H9 (cell line): ENCODE measurements around the gene MARCHF9. TPM values are rescaled to one million over a fixed set of nuclear protein-coding genes. Genes with fewer than 3 reads are reported as not detected.

ENCODE experiments used
- DNase-seq: peaks from one replicate; pipeline ENCODE4 v3.0.0-alpha.2; 2017
- H2AFZ ChIP-seq: one replicate; pipeline ENCODE4 v1.6.1; 2013; ENCODE audit warnings: mild to moderate bottlenecking, low read length, control low read depth, moderate library complexity
- H2AK5ac ChIP-seq: 2 replicates; pipeline ENCODE4 v1.6.1; 2013; ENCODE audit warnings: low read length, control low read depth, mixed read lengths; ENCODE audit not compliant: insufficient read length
- H2BK120ac ChIP-seq: one replicate; pipeline ENCODE4 v1.6.1; 2013; ENCODE audit warnings: low read depth, mild to moderate bottlenecking, low read length, control low read depth, inconsistent platforms; ENCODE audit not compliant: poor library complexity, severe bottlenecking
- H2BK12ac ChIP-seq: 2 replicates; pipeline ENCODE4 v1.6.1; 2013; ENCODE audit warnings: low read length, control low read depth, mixed read lengths, low read depth; ENCODE audit not compliant: insufficient read length
- H2BK15ac ChIP-seq: 2 replicates; pipeline ENCODE4 v1.6.1; 2013; ENCODE audit warnings: low read depth, low read length, control low read depth
- H2BK20ac ChIP-seq: one replicate; pipeline ENCODE4 v1.6.1; 2013; ENCODE audit warnings: low read depth, mild to moderate bottlenecking, low read length, control low read depth, inconsistent platforms; ENCODE audit not compliant: poor library complexity, severe bottlenecking
- H2BK5ac ChIP-seq: 2 replicates; pipeline ENCODE4 v1.6.1; 2013; ENCODE audit warnings: low read length, control low read depth, mixed read lengths; ENCODE audit not compliant: insufficient read length
- H3K14ac ChIP-seq: 2 replicates; pipeline ENCODE4 v1.6.1; 2013; ENCODE audit warnings: low read length, control low read depth; ENCODE audit not compliant: insufficient read depth
- H3K18ac ChIP-seq: 2 replicates; pipeline ENCODE4 v1.6.1; 2013; ENCODE audit warnings: low read depth, mild to moderate bottlenecking, mixed read lengths, low read length, control low read depth; ENCODE audit not compliant: insufficient read length
- H3K23ac ChIP-seq: 2 replicates; pipeline ENCODE4 v1.6.1; 2013; ENCODE audit warnings: low read length, control low read depth, mixed read lengths, low read depth; ENCODE audit not compliant: insufficient read length
- H3K23me2 ChIP-seq: 2 replicates; pipeline ENCODE4 v1.6.1; 2013; ENCODE audit warnings: low read depth, mild to moderate bottlenecking, mixed read lengths, low read length, control low read depth; ENCODE audit not compliant: insufficient read length, poor library complexity, severe bottlenecking
- H3K27ac ChIP-seq: 2 replicates; pipeline ENCODE4 v1.5.1; 2013; ENCODE audit warnings: low read length, control low read depth, mixed read lengths, low read depth; ENCODE audit not compliant: insufficient read length
- H3K27me3 ChIP-seq: 2 replicates; pipeline ENCODE4 v1.6.1; 2013; ENCODE audit warnings: low read length, control low read depth, inconsistent platforms; ENCODE audit not compliant: insufficient read depth
- H3K4ac ChIP-seq: 2 replicates; pipeline ENCODE4 v1.6.1; 2013; ENCODE audit warnings: low read depth, mild to moderate bottlenecking, control low read depth, inconsistent platforms, low read length, moderate library complexity
- H3K4me1 ChIP-seq: 2 replicates; pipeline ENCODE4 v1.6.1; 2013; ENCODE audit warnings: low read length, control low read depth, inconsistent platforms; ENCODE audit not compliant: insufficient read depth
- H3K4me2 ChIP-seq: 2 replicates; pipeline ENCODE4 v1.6.1; 2013; ENCODE audit warnings: low read length, control low read depth, mixed read lengths; ENCODE audit not compliant: insufficient read length, insufficient read depth
- H3K56ac ChIP-seq: 2 replicates; pipeline ENCODE4 v1.6.1; 2013; ENCODE audit warnings: low read depth, mild to moderate bottlenecking, mixed read lengths, low read length, control low read depth; ENCODE audit not compliant: insufficient read length
- H3K79me1 ChIP-seq: 2 replicates; pipeline ENCODE4 v1.6.1; 2013; ENCODE audit warnings: low read depth, mild to moderate bottlenecking, moderate library complexity, low read length, control low read depth, inconsistent platforms; ENCODE audit not compliant: insufficient read depth, poor library complexity, severe bottlenecking
- H3K79me2 ChIP-seq: 2 replicates; pipeline ENCODE4 v1.6.1; 2013; ENCODE audit warnings: low read length, control low read depth, inconsistent platforms; ENCODE audit not compliant: insufficient read depth
- H3K9ac ChIP-seq: 2 replicates; pipeline ENCODE4 v1.6.1; 2013; ENCODE audit warnings: low read length, control low read depth, mixed read lengths; ENCODE audit not compliant: insufficient read length; ENCODE audit errors: extremely low read depth
- H3K9me3 ChIP-seq: one replicate; pipeline ENCODE4 v1.6.1; 2013; ENCODE audit warnings: low read depth, low read length, inconsistent platforms; ENCODE audit not compliant: control insufficient read depth
- H3T11ph ChIP-seq: one replicate; pipeline ENCODE4 v1.6.1; 2013; ENCODE audit warnings: mild to moderate bottlenecking, low read length, control low read depth, inconsistent platforms
- H4K20me1 ChIP-seq: one replicate; pipeline ENCODE4 v1.6.1; 2013; ENCODE audit not compliant: control insufficient read depth, insufficient read length, insufficient read depth
- H4K5ac ChIP-seq: 2 replicates; pipeline ENCODE4 v1.6.1; 2013; ENCODE audit warnings: low read depth, mild to moderate bottlenecking, mixed read lengths, low read length, control low read depth; ENCODE audit not compliant: insufficient read length
- H4K8ac ChIP-seq: replicated peaks from 2 replicates; pipeline ENCODE4 v1.6.1; 2013; ENCODE audit warnings: low read length, control low read depth, mixed read lengths, low read depth; ENCODE audit not compliant: insufficient read length
- H4K91ac ChIP-seq: 2 replicates; pipeline ENCODE4 v1.6.1; 2013; ENCODE audit warnings: low read depth, mild to moderate bottlenecking, moderate library complexity, mixed read lengths, low read length, control low read depth; ENCODE audit not compliant: insufficient read length
- H3K27ac Mint-ChIP-seq, 3 experiments: 2 replicates in 2 of 3; 3 replicates in 1 of 3; pipeline ENCODE4 v1.8.0; 2020 to 2021; ENCODE audit warnings: mixed read lengths in 3 of 3, mild to moderate bottlenecking in 1 of 3, moderate library complexity in 1 of 3
- H3K27me3 Mint-ChIP-seq: 2 replicates; pipeline ENCODE4 v1.8.0; 2021; ENCODE audit warnings: low read depth, mild to moderate bottlenecking, moderate library complexity, mixed read lengths
- H3K36me3 Mint-ChIP-seq, 3 experiments: 2 replicates in 2 of 3; 3 replicates in 1 of 3; pipeline ENCODE4 v1.8.0; 2020 to 2021; ENCODE audit warnings: low read depth in 3 of 3, mixed read lengths in 3 of 3; ENCODE audit not compliant: insufficient read depth in 1 of 3
- H3K4me1 Mint-ChIP-seq, 2 experiments: 2 replicates each; pipeline ENCODE4 v1.8.0; 2020; ENCODE audit warnings: mixed read lengths in 2 of 2
- H3K4me3 Mint-ChIP-seq, 2 experiments: 2 replicates in 1 of 2; 3 replicates in 1 of 2; pipeline ENCODE4 v1.8.0; 2020 to 2021; ENCODE audit warnings: mild to moderate bottlenecking in 2 of 2, mixed read lengths in 2 of 2, moderate library complexity in 1 of 2
- H3K9me3 Mint-ChIP-seq, 2 experiments: 2 replicates in 1 of 2; 3 replicates in 1 of 2; pipeline ENCODE4 v1.8.0; 2020; ENCODE audit warnings: mild to moderate bottlenecking in 2 of 2, mixed read lengths in 2 of 2, moderate library complexity in 1 of 2
- WGBS: extraction: QIAGEN DNeasy Blood & Tissue Kit; methylation state at CpG from one replicate; pipeline ENCODE4 v1.1.7; 2013; ENCODE audit warnings: missing lambda C conversion rate, low lambda C conversion rate, mixed read lengths; ENCODE audit not compliant: insufficient read length; ENCODE audit errors: extremely low coverage; 5-methylcytosine and 5-hydroxymethylcytosine counted together
- total RNA-seq: library from RNA; stranded (reverse); gene quantifications from 2 replicates; pipeline ENCODE4 v1.2.1, GENCODE V29; 2021
- TF ChIP-seq, protein P1 (sequence below): fragments of 200-600 bp; sonication (generic); conservative IDR thresholded peaks from 3 replicates; pipeline ENCODE4 v1.8.0; 2021; ENCODE audit warnings: antibody characterized with exemption, mild to moderate bottlenecking

Gene MARCHF9
- total RNA-seq, 1 experiment from 2014 or later, result 20.5 TPM

- Histone ChIP-seq H4K5ac (no peak within 1 kb of the TSS), H2BK20ac (no peak within 1 kb of the TSS), H2AFZ (peak within 1 kb of the TSS; percentile 72), H3K79me1 (no peaks in the 10 kb centered on the region), H3K27me3 (no peaks in the 10 kb centered on the region; the same call in 1 of the 2 replicates), H2BK15ac (no peak within 1 kb of the TSS), H4K8ac (no peak within 1 kb of the TSS), H3K9ac (peak within 1 kb of the TSS; percentile 94), H2AK5ac (no peak within 1 kb of the TSS), H2BK12ac (no peak within 1 kb of the TSS), H3K4me1 (peaks cover 3% of the 10 kb centered on the region; the same call in 1 of the 2 replicates), H3K56ac (no peak within 1 kb of the TSS), H3K4ac (no peak within 1 kb of the TSS), H4K20me1 (no peaks in the 10 kb centered on the region), H3K14ac (peak within 1 kb of the TSS; percentile 98), H2BK120ac (no peak within 1 kb of the TSS), H3K4me2 (peak within 1 kb of the TSS; percentile 44), H3K9me3 (no peaks in the 10 kb centered on the region), H2BK5ac (no peak within 1 kb of the TSS), H3K23me2 (peaks cover 9% of the 10 kb centered on the region), H3K23ac (no peak within 1 kb of the TSS), H3T11ph (peak within 1 kb of the TSS; percentile 56), H3K27ac (peak within 1 kb of the TSS; percentile 17), H3K79me2 (no peaks in the 10 kb centered on the region), H4K91ac (no peak within 1 kb of the TSS), H3K18ac (peak within 1 kb of the TSS; percentile 97)
- DNase-seq, result peak; percentile 99
- WGBS, result no CpG with 5 or more reads among the region's 28 CpGs
- peaks cover 7% of the 10 kb centered on the region for H3K27me3 Mint-ChIP-seq
- peaks cover 13 to 19% of the 10 kb centered on the region in 2 experiments for H3K4me1 Mint-ChIP-seq
- peak within 1 kb of the TSS; percentile 100 for H3K27ac Mint-ChIP-seq
- H3K9me3 Mint-ChIP-seq, result no peaks in the 10 kb centered on the region
- peak within 1 kb of the TSS; percentile 98 to 99 for H3K4me3 Mint-ChIP-seq
- TF ChIP-seq, protein P1, sequence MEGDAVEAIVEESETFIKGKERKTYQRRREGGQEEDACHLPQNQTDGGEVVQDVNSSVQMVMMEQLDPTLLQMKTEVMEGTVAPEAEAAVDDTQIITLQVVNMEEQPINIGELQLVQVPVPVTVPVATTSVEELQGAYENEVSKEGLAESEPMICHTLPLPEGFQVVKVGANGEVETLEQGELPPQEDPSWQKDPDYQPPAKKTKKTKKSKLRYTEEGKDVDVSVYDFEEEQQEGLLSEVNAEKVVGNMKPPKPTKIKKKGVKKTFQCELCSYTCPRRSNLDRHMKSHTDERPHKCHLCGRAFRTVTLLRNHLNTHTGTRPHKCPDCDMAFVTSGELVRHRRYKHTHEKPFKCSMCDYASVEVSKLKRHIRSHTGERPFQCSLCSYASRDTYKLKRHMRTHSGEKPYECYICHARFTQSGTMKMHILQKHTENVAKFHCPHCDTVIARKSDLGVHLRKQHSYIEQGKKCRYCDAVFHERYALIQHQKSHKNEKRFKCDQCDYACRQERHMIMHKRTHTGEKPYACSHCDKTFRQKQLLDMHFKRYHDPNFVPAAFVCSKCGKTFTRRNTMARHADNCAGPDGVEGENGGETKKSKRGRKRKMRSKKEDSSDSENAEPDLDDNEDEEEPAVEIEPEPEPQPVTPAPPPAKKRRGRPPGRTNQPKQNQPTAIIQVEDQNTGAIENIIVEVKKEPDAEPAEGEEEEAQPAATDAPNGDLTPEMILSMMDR, result no peak
- H3K36me3 Mint-ChIP-seq, result peaks cover 20 to 42% (median 31%) of the 10 kb centered on the region in 3 experiments
Observed at GRCh38 chr12:57771873-57772428, 17.0 kb downstream of the MARCHF9 start, which contains the start of gene METTL1. Gene METTL1 (minus strand): TSS chr12:57772105. CDS start chr12:57772083, 22 bp downstream.
